Putamen (tissue), 1 donor: ENCODE results near the gene GUCY2F.
A peak's percentile ranks its signal among the peaks of the same experiment; 100 is the strongest.

ENCODE experiments used
- DNase-seq: peaks from one replicate; pipeline ENCODE4 v3.0.0-alpha.2; 2016; ENCODE audit warnings: low spot score

Gene GUCY2F

DNA sequence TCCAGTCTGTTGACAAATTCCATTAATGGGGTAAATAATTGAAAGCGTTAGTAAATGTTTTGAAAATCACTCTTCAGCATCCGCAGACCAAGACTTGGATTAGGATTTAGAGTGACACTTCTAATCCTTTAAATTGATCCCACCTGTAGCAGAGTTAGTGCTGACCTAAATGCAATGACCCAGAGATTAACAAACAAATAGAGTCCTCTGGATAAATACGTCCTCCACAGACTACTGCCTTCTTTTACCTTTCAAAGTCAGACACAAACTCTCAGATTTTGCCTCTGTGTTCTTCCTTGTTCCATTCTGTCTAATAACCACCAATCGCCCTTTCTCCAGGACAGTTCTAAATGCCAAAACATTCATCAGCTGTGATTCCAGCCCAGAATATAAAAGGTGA lies at the start of gene GUCY2F:
Gene GUCY2F, minus strand, starts transcription at position 101 of the 400 bp plus-strand sequence. CDS start 6,150 bp downstream, outside the sequence.
- DNase-seq, result no peak

DNA sequence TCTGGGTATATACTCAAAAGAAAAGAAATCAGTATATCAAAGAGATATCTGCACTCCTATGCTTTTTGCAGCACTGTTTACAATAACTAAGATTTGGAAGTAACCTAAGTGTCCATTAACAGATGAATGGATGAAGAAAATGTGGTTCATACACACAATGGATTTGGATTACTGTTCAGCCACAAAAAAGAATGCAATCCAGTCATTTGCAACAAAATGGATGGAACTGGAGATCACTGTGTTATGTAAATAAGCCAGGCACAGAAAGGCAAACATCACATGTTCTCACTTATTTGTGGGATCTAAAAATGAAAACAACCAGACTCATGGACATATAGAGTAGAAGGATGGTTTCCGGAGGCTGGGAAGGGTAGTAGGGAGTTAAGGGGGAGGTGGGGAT lies 37.1 kb upstream of the GUCY2F start:
- DNase-seq, result no peak

DNA sequence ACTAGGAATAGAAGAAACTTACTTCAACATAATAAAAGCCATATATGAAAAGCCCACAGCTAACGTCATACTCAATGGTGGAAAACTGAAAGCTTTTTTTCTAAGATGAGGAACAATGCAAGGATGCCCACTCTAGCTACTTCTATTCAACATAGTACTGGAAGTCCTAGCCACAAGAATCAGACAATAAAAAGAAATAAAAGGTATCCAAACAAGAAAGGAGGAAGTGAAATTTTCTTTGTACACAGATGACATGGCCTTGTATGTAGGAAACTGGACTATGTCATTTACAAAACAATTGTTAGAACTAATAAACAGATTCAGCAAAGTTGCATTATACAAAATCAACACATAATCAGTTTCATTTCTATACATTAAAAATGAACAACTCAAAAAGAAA lies 29.2 kb upstream of the GUCY2F start:
- no peak for DNase-seq

DNA sequence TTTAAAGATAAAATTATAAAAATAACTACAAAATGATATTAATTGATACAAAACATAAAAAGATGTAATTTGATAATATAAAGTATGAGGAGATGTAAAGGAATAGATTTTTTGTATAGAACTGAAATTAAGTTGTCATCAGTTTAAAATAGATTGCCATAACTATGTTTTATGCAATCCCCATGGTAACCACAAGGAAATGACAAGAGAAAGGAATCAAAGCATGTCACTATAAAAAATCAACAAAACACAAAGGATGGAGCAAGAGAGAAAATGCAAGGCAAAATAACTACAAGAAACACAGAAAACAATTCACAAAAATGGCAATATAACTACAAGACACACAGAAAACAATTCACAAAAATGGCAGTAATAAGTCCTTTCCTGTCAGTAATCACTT lies 27.0 kb upstream of the GUCY2F start:
- no peak for DNase-seq

DNA sequence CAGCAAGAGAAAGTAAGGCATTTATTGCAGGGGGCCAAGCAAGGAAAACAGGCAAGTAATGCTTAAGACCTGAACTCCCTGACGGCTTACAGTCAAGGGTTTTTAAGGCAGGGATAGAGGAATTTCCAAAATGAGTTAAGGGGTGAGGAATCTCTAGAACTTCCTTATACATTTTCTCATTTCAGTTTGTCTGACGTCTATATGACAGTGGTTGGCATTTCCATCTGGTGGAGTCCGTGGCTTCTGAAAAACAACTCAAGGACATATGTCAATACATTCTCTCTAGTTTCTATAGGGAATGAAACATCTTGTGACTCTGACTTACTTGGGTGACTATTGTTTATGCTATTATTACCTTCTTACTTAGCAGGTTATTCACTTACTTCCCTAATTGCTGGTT lies 19.3 kb upstream of the GUCY2F start:
- DNase-seq, result no peak

DNA sequence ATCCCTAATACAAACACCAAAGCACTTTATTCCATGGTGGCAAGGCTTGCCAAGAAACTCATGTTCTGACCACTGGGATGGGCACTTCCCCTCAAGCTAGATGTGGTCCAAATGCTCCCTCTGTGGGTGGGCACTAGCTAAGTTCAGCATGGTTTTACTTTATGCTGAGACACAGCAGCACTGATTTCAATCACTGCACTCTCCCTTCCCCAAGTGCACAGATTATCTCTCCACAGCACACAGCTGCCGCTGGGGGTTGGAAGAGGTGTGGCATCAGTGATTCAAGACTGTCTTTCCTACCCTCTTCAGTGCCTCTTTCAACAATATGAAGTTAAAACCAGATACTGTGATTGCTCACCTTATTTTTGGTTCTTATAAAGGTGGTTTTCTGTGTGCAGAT lies 16.5 kb upstream of the GUCY2F start:
- DNase-seq, result no peak

DNA sequence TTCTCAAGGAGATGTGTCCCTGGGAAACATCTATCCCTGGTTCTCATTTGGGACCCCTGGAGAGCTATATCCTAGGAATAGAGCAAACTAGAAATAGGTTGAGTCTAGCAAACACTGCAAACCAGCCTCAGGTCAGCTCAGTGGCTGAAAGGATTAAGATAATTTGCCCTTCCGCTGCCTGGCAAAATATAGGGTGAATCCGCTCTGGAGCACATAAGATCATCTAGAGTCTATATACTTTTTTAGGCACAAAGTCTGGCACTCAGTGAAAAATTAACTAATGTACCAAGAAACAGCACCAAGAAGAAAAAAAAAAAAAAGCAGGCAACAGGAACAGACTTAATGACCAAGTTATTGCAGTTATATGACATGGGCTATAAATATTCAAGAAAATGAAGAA lies 7.3 kb upstream of the GUCY2F start:
- no peak for DNase-seq

DNA sequence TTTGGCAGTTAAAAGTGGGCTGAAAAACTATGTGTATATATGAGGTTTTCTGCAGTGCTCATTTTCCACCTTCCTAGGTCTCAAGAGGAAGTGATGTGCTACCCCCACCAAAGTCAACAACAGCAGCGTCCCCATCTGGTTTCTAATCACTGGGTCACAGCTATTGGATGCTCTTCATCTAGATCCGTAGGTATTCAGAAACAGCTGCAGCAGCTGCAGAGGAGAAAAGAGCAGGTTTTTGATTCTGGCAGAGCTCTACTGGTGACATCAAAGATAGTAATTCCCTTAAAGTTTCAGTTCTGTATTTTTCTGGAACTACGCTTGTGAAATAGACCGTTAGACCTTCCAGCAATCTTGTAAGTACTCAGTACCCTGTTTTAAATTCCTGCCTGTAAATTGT lies 5.8 kb upstream of the GUCY2F start:
- DNase-seq, result no peak

DNA sequence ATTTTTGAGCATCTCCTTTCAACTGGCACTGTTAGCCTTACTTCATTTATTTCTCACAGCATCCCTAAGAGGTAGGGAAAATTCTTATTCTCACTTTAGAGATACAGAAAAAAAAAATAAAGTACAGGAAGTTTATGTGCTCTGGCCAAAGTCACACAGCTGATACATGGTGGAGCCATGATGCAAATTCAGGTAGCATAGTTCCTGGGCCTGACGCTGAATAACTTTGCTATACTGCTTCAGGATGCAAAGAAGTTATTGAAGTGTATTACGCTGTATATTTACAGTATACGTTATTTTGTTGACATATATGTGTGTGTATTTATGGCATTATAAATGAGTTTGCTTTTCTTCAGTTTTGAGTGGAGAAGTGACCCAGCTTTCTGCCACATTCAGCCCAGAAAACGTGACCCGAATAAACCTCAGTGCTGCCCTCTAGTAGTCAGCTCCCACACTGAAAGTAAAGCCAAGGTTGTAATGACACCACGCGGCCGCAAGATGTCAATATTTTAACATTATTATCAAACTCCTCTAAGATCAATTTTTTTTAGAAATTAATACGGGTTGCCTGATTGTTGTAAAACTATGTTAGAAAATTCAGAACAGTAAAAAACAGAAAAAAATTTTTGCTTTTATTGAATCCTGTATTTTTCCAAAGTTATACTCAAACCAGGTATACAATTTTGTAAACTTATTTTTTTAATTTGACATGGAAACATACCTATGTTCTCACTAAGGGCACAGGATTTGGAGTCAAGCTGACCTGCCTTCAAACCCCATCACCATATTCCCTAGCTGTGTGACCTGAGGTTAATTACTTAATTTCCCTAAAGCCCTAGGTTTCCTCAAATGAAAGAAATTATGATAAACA lies 3.8 kb upstream of the GUCY2F start:
- DNase-seq, result peak; percentile 54

DNA sequence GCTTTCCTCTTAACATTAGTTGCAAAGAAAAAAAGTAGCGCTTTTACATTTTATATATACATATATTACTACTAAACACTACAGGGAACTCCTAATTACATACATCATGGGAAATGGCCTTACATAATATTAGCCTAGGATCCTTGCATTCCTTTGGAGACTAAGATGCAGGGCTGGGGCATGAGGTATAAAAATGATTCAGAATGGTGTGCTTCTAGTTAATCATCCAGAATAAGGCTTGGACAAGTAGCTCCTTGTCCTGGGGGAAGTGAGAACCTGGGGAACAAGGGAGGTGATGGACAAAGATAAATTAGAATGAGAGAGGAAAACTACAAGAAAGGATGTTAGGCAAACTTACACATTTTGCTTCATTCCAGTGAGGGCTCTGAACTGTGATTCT lies 3.0 kb upstream of the GUCY2F start:
- DNase-seq, result no peak

DNA sequence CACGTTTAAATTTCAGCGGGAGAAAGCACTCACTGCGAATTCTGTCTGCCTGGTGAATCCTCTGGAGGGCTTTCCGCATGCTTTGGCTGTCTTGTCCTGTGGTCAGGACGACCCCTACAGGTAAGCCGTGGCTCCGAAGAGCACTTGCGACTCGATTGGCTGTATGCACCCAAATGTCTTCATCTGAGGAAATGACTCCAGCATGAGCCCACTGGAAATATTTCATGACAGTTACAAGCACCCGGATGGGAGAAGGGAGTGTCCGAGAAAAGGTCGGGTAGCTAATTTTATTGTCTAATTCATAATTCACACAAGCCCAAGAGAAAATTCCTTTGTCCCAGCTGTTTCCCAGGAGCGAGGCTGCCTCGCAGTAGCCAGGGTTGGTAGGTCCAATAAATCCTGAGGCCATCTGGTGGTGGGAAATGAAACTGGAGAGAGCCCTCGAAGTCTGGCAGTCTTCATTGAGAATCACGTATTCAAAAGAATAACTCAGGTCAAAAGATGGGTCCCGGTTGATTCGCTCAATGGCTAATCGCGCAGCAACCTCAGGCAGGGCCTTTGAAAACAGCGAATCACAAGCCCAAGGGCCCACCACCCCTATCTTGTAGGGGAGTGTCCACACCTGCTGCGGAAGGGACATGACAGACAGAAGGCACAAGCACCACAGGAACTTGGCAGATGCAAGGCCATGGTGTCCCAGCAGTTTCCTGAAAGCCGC lies 6.6 kb downstream of the GUCY2F start:
- peak; percentile 10 for DNase-seq

DNA sequence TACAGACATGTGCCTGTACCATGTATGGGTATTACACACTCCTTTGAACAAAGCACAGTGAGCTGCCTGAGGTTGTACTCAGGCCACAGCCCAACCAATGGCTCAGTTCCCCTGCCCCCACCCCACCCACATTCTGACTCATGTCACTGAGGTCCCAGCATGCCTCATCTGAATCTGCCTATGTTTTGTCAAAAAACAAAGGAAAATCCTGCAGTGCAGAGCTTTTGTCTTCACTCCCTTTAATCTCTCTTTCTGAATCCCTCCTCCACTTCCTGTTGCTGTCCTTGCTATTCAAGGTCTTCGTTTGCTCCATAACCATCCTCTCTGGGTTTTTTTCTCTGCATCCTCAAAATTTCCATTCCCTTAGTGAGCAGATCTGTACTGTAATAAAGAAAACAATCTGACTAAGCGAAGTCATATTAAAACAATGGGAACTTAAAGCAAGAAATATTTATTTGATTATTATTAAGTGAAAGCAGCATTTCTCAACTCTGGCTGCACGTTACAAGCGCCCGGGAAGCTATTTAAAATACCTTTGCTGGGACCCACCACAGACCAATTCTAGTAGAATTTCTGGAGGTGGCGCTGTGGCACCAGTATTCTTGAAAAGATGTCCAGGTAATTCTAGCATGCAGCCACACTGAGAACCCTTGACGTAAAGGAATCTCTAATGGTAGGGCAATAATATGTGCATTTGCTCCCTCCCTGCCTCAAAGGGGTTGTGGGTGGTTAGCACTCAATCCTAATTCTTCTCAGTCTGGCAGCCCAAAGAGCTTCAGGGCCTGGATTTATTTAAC lies 8.7 kb downstream of the GUCY2F start:
- DNase-seq, result no peak

DNA sequence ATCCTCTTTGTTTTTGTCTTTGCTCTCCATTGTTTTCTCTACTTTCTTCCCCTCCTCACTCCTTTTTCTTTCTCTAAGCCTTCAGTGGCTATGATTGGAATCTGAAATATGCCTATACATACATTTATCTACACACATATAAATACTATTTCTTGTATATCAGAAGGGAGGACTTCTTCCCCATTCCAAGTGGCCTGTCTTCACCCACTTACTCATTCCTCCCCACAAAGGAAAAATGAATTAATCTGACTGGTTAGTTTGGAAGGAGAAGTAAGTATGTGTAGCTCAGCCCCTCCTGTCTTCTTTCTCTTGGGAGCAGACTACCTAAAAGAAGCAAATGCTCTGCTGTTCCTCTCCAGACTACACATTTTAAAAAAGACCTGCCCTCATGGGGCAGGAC lies 17.7 kb downstream of the GUCY2F start:
- DNase-seq, result no peak

DNA sequence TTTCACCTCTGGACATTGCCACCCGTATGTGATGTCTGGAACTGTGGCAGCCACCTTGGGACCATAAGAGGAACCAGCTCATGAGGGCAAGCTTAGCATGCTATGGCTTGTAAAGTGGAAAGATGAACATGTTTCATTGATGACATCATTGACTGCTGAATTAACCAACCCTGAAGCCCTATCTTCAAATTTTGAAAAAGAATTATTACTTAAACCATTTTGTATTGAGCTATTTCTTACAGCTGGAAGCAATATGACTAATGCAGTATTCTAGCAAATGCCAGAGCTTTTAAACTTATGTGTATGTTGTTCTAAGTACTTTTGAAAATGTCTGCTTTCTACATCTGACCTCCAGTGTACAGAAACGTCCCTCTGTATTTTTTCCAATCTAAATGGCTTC lies 18.1 kb downstream of the GUCY2F start:
- no peak for DNase-seq

DNA sequence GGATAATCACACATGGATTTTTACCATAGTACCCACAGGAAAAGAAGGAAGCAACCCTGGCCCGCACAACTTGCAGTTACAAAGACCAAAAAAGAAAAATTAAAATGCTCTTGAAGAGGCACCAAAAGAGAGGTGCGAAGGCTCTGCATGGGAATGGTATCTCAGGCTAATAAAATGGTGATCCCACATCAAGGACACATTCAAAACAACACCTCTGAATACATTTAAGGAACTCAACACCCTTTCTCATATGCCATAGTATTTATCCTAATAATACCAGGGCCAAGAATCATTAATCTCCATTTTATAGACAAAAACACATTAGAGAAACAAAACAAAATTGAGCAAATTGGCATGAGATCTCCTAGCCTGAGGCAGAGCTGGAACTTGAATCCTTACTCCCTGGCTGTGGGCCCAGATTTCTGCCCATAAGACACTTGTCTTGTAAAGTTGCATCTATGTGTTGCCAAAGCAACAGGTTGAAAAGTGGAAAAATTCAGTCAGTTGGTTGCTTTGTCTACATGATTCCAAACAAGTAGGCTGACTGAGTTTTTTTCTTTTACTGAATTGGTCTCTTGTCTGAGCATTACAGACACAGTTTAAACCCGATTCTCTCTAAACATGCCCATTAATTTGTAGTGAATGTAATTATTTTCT lies 33.5 kb downstream of the GUCY2F start:
- DNase-seq, result peak; percentile 4

DNA sequence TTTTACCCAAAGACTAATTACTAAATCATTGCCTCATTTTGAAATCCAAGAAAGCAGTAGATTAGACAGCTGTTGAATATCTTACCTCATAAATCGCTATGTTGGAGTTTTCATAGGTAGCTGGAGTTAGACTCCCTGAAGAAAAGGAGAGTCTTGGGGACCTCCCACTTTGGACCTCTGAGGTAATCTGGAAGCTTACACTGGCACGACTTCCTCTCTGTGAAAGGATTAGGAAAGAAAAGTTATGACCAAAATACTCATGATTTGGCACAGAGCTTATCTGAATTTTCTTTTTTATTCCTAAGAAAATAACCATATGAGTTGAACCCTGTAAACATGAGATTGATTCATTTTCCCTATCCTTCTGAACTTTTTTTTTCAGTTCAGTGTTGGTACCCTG lies 40.6 kb downstream of the GUCY2F start:
- DNase-seq, result no peak

DNA sequence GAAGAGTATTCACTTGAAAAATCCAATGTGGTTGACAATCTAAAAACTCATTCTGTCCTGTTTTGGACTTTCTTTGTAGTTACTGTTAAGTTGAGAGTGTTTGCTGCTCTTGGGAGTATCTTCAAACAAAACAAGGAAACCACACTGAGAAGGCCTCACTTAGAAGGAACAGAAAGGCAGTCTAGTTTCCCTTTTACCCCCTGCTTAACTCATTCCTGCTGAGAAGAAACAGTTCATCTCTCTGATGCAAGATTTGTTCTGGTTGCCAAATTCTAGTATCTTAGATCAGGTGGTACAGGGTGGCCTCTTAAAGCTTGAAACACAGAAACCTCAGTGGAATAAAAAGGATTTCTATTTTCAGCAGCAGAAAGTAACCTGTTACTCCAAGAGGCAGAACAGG lies 41.4 kb downstream of the GUCY2F start:
- no peak for DNase-seq

DNA sequence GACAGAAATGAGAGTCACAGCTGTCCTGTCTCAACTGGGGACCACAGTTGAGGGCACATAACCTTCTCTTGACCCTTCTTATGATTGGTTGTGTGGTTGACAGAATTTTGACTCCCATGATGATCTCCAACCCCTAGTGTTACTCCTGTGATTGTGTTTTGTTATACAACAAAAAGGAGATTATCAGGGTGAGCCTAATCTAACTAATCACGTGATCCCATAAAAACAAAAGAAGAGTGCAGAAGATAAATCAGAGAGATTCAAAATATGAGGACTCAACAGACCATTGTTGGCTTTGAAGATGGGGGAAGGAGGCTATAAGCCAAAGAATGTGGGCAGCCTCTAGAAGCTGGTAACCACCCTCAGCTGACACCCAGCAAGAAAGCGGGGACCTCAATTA lies 72.7 kb downstream of the GUCY2F start:
- no peak for DNase-seq

DNA sequence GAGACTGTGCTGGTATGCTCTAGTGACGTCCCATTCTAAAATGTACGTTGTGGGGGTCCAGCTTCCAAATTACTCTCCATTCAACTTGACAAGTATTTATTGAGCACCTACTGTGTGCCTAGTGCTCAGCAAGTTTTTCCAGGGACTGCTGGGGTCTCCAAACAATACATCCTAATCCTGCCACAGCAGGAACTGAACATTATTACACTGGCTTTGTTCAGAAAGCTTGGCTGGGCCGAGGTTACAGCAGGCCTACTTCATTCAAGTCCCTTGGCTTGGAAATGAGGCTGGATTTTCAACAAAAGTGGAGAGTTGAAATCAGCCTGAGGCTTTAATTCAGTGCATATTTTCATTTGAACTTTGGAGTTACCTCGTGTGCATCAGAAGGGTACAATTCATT lies 78.0 kb downstream of the GUCY2F start:
- DNase-seq, result no peak

DNA sequence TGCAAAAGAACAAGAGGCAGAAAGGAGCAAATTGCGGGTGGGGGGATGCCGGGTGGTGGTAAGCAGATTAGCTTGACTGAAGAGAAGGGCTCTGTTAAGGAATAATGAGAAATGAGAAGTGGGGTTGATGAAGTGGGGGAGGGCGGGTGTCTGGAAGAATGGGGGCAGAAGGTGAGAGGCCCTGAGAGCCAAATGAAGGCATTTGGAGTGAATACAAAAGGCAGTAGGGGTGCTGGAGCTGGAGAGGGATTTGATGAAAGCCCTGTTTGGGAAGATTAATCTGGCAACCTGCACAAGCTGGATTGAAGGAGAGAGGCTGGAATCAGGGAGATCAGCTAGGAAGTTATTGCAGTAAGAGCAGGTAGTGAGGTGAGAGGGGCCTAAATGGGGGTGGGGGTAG lies 82.1 kb downstream of the GUCY2F start:
- no peak for DNase-seq

DNA sequence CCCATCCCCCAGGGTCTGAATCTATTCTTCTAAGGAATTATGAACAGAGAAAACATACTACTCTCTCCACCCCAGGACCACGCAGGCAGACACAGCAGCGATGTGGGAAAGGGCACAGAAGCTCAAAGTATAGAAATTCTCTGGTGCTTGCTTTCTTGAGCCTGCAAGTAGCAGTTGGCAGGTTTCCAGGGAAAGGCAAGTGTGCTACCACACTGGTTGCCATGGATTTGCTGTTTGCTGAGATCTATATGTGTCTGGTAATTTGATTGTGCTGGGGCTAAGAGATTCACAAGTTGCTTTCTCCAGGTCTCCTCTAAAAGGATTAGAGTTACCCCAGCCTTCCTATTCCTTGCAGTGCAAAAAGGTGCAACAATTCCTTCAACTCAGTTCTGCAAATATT lies 83.1 kb downstream of the GUCY2F start:
- DNase-seq, result no peak

DNA sequence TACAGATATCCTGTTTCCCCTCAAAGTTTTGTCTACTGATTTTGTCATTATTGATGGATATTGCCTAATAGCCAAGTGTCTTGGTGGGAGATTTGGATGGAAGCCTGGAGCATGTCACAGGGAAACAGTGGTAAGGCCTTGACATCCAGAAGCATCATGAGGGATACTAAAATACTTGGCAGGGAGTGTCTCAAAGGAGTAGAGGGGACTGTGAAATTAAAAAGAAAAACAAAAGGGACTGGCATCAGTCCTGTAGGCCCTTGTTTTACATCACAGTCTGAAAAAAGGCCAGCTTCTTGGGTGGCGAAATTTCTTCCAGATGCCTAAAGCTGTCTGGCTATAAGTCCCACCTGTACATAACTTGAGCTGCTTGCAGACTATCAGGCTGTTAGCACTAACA lies 83.8 kb downstream of the GUCY2F start:
- DNase-seq, result no peak
